ENCODE measurements around the gene KRT74. TPM values are rescaled to one million over a fixed set of nuclear protein-coding genes. Genes with fewer than 3 reads are reported as not detected.

KRT74 gene
- total RNA-seq, 1 experiment from 2014 or later = not detected

- H3K36me3 ChIP-seq (ENCODE audit: control insufficient read depth, insufficient read depth, low read length) = no peaks in the 10 kb centered on the region
- peaks cover 5% of the 10 kb centered on the region for H3K27me3 ChIP-seq (ENCODE audit: control insufficient read depth, insufficient read depth, low read length)
- ChIA-PET CTCF (interaction anchor here (0.7 to 1.5 kb wide), 3 partner anchors 194 to 286 kb away, joined by 3 to 7 read pairs (median 4); no protein-coding TSS in a partner anchor), POLR2A (no interaction called here)
- no peak overlapping the region for H3K27ac ChIP-seq (ENCODE audit: low read length)
- intact Hi-C loops (cut with micrococcal nuclease; ENCODE audit: unreplicated experiment) (loop anchor here (10.0 kb wide), 1 partner anchor 440 kb away; no protein-coding TSS in a partner anchor), in situ Hi-C loops (cut with HindIII; ENCODE audit: low pct_unique_long_range_greater_than_20kb, low sequenced_read_pairs) (no loop called here)
- no TSS peak for BruUV-seq (replicated peaks)
- TF ChIP-seq CTCF (IDR thresholded peaks at IDR 0.05) = no peak
- TF ChIP-seq REST (IDR thresholded peaks at IDR 0.05; ENCODE audit: insufficient read depth in 1 of 2, low read depth in 2 of 2, low read length in 1 of 2) = no peak
- no peak for TF ChIP-seq TCF7L2 (IDR thresholded peaks at IDR 0.05; ENCODE audit: low read depth, low read length)
- no peaks in the 10 kb centered on the region for H3K9me3 ChIP-seq (ENCODE audit: control insufficient read depth, insufficient read depth, low read depth, low read length)
- no peak for ATAC-seq
- H3K4me3 ChIP-seq (ENCODE audit: low read depth in 2 of 2, low read length in 2 of 2) = no peak overlapping the region
- H3K4me1 ChIP-seq (ENCODE audit: control insufficient read depth, insufficient read depth, low read length) = no peaks in the 10 kb centered on the region
- no peak for DNase-seq (ENCODE audit: low read depth, low spot score)
Observed at GRCh38 chr12:52585066-52585465, 11.4 kb upstream of the KRT74 start.

DNA sequence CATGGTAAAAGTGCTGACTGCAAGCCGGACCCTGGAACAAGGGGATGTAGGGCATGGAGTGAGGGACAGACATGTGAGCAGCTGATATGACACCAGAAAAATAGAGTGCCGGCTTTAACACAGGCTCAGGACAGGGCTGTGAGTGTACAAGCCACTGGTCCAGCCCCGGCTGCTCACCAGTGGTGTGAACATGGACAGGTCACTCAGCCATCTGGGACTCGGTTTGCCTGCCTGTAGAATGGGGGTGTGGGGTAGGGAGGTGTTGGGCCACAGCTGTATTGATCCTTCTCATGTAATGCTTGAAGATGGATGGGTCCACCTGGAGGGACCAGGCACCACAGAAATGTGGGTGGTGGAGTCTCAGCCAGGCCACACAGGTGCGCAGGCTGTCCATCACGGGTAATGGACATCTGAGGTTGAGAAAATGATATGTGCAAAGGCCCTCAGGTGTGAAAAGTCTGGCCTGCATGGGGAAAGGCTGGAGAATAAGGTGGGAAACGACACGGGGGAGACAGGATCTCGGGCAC is 10.6 kb upstream of the KRT74 start:
- in situ Hi-C loops (cut with HindIII; ENCODE audit: low pct_unique_long_range_greater_than_20kb, low sequenced_read_pairs) (no loop called here), intact Hi-C loops (cut with micrococcal nuclease; ENCODE audit: unreplicated experiment) (loop anchor here (10.0 kb wide), 1 partner anchor 439 kb away; no protein-coding TSS in a partner anchor)
- no peak for ATAC-seq
- Histone ChIP-seq H3K36me3 (ENCODE audit: control insufficient read depth, insufficient read depth, low read length) (no peaks in the 10 kb centered on the region), H3K27ac (ENCODE audit: low read length) (no peak overlapping the region), H3K9me3 (ENCODE audit: control insufficient read depth, insufficient read depth, low read depth, low read length) (no peaks in the 10 kb centered on the region), H3K27me3 (ENCODE audit: control insufficient read depth, insufficient read depth, low read length) (peaks cover 6% of the 10 kb centered on the region), H3K4me1 (ENCODE audit: control insufficient read depth, insufficient read depth, low read length) (no peaks in the 10 kb centered on the region), H3K4me3 (ENCODE audit: low read depth in 2 of 2, low read length in 2 of 2) (no peak overlapping the region)
- ChIA-PET CTCF (interaction anchor here (1.5 kb wide), 1 partner anchor 281 kb away, joined by 4 read pairs; no protein-coding TSS in a partner anchor), POLR2A (no interaction called here)
- DNase-seq (ENCODE audit: low read depth, low spot score) = no peak
- TF ChIP-seq SIN3A (IDR thresholded peaks at IDR 0.05; ENCODE audit: borderline replicate concordance, insufficient read depth, low read depth, low read length) = no peak
- no peak for TF ChIP-seq CTCF (IDR thresholded peaks at IDR 0.05)
- TF ChIP-seq REST (IDR thresholded peaks at IDR 0.05; ENCODE audit: insufficient read depth in 1 of 2, low read depth in 2 of 2, low read length in 1 of 2) = no peak
- TF ChIP-seq TCF7L2 (IDR thresholded peaks at IDR 0.05; ENCODE audit: low read depth, low read length) = no peak
- no peak for TF ChIP-seq POLR2AphosphoS5 (IDR thresholded peaks at IDR 0.05; ENCODE audit: low read depth, low read length)
- BruUV-seq (replicated peaks) = no TSS peak
